Right lobe of liver (tissue), 6 donors: ENCODE measurements around the gene POR. TPM values are rescaled to one million over a fixed set of nuclear protein-coding genes. Genes with fewer than 3 reads are reported as not detected.

ENCODE experiments used
- ATAC-seq, 4 donors: fragments of 200-7000 bp; cut with Tn5 transposase; one replicate each; pipeline ENCODE4 v1.9.1; 2020; ENCODE audit warnings: mild to moderate bottlenecking in 4 of 4, moderate library complexity in 4 of 4
- DNase-seq, 3 donors: peaks; one replicate each; pipeline ENCODE4 v3.0.0-alpha.2; 2020
- H3K27ac ChIP-seq, 3 donors: fragments of 200-600 bp; one replicate each; pipeline ENCODE4 v1.8.0; 2022
- H3K27me3 ChIP-seq, 2 donors: fragments of 200-600 bp; one replicate each; pipeline ENCODE4 v1.8.0; 2022
- H3K36me3 ChIP-seq, 4 donors: fragments of 200-600 bp; sonication (generic) in 1 of 4; one replicate each; pipeline versions ENCODE4 v1.5.1 to v1.8.0; 2017 to 2022; ENCODE audit warnings: control low read depth in 1 of 4
- H3K4me1 ChIP-seq, 4 donors: fragments of 200-600 bp; sonication (generic) in 1 of 4; one replicate each; pipeline versions ENCODE4 v1.5.1 to v1.8.0; 2017 to 2022; ENCODE audit warnings: control low read depth in 1 of 4
- H3K4me3 ChIP-seq, 3 donors: fragments of 200-600 bp; one replicate each; pipeline ENCODE4 v1.8.0; 2022
- H3K9me3 ChIP-seq, 4 donors: fragments of 200-600 bp; sonication (generic) in 1 of 4; one replicate each; pipeline versions ENCODE4 v1.5.1 to v1.8.0; 2017 to 2022; ENCODE audit warnings: control low read depth in 1 of 4
- POLR2A ChIP-seq: fragments of 450-650 bp; IDR thresholded peaks from one replicate; pipeline ENCODE4 v1.6.1; 2017; ENCODE audit warnings: antibody characterized with exemption, mild to moderate bottlenecking
- WGBS: methylation state at CpG from one replicate; pipeline ENCODE4 v1.1.6; 2018; ENCODE audit warnings: low coverage, low lambda C conversion rate; ENCODE audit not compliant: insufficient coverage; ENCODE audit errors: missing lambda C conversion rate; 5-methylcytosine and 5-hydroxymethylcytosine counted together
- intact Hi-C, 2 donors: fragments of 100-400 bp; cut with DNase I; formaldehyde crosslinking; loops; one replicate each; pipeline versions ENCODE4 v1.11.2 to v1.14.1; 2022
- total RNA-seq, 6 experiments: library from RNA; depleted of rRNA in 2 of 6; stranded (reverse); fragments of >200 nt in 2 of 6; fragmentation: NEBNext Ultra II Directional in 3 of 6; extraction: Animal tissue kit (Norgen Biotek cat#: 25700) in 3 of 6; gene quantifications; one replicate each; pipeline versions ENCODE4 v1.1.0 to v1.2.4, GENCODE V29; 2016 to 2023
- TF ChIP-seq, protein P1 (sequence below), 4 donors: fragments of 200-600 bp in 3 of 4; fragments of 450-650 bp in 1 of 4; IDR thresholded peaks; one replicate each; pipeline versions ENCODE4 v1.5.1 to v1.8.0; 2016 to 2022; ENCODE audit warnings: antibody characterized with exemption in 4 of 4, mild to moderate bottlenecking in 2 of 4
- donor health status: DM: no; HTN: yes; CAD: no.
- donor health status: DM: no; HTN: no; CAD: no.
- donor health status: DM: no; HTN: no; CAD: no.
- donor health status: DM: no; HTN: yes; CAD: no.
- donor health status: DM: no; HTN: yes; CAD: no.

The POR gene
- total RNA-seq, 6 experiments from 2014 or later, result 370 to 1,042 (median 725) TPM

DNA sequence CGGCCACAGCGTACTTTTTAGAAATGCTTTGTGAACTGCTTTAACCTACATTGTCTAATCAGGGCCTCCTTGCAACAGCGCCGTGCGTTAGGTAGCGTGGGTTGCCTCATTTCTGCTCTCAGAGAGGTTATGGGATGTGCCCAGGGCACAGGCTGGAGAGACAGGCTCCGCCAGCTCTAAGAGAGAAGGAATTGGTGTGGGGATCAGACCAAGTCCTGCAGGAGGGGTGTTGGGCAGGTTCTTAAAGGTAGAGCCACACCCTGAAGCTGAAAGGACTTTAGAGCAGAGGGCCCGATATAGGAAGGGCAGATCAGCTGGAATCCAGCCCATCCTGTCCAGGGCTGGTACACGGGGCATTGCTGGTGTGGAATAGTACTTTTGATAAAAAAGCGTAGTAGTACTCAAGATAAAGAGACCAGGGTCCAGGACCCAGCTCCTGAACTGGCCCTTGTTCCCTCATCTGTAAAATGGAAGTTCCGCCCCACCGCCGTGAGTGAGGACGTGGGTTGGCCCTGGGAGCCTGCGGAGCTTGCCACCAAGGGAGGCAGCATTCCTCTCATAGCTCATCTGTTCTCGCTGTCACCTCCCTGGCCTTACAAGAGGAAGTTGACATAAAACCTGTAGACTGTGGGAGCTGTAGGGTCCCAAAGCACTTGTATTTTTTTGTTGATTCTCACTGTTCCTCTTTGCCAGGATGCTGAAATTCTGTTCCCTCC lies 42.2 kb downstream of the POR start:
- intact Hi-C loops, result no loop called here
- no peak for TF ChIP-seq POLR2A
- TF ChIP-seq, protein P1, sequence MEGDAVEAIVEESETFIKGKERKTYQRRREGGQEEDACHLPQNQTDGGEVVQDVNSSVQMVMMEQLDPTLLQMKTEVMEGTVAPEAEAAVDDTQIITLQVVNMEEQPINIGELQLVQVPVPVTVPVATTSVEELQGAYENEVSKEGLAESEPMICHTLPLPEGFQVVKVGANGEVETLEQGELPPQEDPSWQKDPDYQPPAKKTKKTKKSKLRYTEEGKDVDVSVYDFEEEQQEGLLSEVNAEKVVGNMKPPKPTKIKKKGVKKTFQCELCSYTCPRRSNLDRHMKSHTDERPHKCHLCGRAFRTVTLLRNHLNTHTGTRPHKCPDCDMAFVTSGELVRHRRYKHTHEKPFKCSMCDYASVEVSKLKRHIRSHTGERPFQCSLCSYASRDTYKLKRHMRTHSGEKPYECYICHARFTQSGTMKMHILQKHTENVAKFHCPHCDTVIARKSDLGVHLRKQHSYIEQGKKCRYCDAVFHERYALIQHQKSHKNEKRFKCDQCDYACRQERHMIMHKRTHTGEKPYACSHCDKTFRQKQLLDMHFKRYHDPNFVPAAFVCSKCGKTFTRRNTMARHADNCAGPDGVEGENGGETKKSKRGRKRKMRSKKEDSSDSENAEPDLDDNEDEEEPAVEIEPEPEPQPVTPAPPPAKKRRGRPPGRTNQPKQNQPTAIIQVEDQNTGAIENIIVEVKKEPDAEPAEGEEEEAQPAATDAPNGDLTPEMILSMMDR (IDR thresholded peaks at IDR 0.05), result no peak
- DNase-seq, result peak in 2 of 3 donors; percentile 8 to 54
- H3K27ac ChIP-seq, result peak overlapping the region in 2 of 3 donors; percentile 71 to 81
- WGBS, result 52% methylated on average over 8 of the region's 16 CpGs
- ATAC-seq, result peak; percentile 2 to 15 (median 4)
- no peaks in the 10 kb centered on the region for H3K9me3 ChIP-seq
- peaks cover 0 to 90% (median 40%) of the 10 kb centered on the region in 4 donors for H3K36me3 ChIP-seq
- peaks cover 0 to 80% (median 15%) of the 10 kb centered on the region in 4 donors for H3K4me1 ChIP-seq
- H3K27me3 ChIP-seq, result no peaks in the 10 kb centered on the region
- no peak overlapping the region for H3K4me3 ChIP-seq

DNA sequence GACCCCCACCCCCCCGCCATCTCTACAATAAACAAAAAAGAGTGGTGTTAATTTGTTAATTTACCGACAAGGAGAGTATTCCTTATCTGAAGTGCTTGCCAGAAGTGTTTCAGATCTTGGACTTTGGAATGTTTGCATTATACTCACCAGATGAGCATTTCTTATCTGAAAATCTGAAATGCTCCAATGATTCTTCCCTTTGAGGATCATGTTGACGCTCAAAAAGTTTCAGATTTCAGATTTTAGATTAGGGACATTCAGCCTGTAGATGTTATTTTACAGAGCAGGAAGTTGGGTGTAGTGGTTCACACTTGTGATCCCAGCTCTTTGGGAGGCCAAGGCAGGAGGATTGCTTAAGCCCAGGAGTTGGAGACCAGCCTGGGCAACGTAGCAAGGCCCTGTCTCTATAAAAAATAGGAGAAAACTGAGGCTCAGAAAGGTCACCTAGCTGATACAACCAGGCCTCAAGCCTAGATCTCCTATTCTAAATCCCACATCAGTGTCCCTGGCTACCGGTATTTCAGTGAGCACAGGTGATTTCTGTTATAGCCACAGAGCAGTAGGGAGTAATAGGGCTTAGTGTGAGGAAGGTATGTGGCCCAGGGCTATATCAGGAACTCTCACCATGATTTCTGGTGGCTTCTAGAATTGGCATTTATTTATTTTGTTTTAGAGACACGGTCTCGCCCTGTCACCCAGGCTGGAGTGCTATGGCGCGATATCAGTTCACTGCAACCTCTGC lies 44.0 kb downstream of the POR start:
- Histone ChIP-seq H3K27me3 (no peaks in the 10 kb centered on the region), H3K9me3 (no peaks in the 10 kb centered on the region), H3K4me1 (peaks cover 0 to 91% (median 23%) of the 10 kb centered on the region in 4 donors), H3K4me3 (no peak overlapping the region), H3K36me3 (peaks cover 0 to 94% (median 43%) of the 10 kb centered on the region in 4 donors), H3K27ac (peak overlapping the region; percentile 12 to 81 (median 71))
- TF ChIP-seq POLR2A, result no peak
- TF ChIP-seq, protein P1 (IDR thresholded peaks at IDR 0.05), result no peak
- DNase-seq (no peak), ATAC-seq (no peak)
- WGBS, result 49% methylated on average over 5 of the region's 9 CpGs
- intact Hi-C loops, result no loop called here

DNA sequence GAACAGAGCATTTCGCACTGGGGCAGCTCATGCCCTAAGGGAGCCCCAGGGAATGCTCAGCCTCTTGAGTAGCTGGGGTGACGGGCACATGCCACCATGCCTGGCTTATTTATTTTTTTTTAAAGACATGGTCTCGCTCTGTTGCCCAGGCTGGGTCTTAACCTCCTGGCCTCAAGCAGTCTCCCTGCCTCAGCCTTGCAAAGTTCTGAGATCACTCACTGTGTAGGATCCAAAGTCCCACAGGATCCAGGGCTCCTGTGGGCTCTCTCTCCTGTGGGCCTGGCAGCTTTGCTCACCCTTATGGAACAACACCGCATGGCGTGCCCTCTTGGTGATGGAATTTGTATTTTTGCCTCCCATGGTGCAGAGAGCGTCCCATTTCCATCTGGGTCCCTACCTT lies 45.4 kb downstream of the POR start:
- no peaks in the 10 kb centered on the region for H3K9me3 ChIP-seq
- no peak overlapping the region for H3K4me3 ChIP-seq
- H3K27me3 ChIP-seq, result no peaks in the 10 kb centered on the region
- TF ChIP-seq POLR2A, result no peak
- TF ChIP-seq, protein P1 (IDR thresholded peaks at IDR 0.05), result no peak
- peaks cover 0 to 91% (median 28%) of the 10 kb centered on the region in 4 donors for H3K4me1 ChIP-seq
- H3K27ac ChIP-seq, result peak overlapping the region in 1 of 3 donors; percentile 81
- no peak for ATAC-seq
- H3K36me3 ChIP-seq, result peaks cover 0 to 93% (median 37%) of the 10 kb centered on the region in 4 donors
- intact Hi-C loops, result no loop called here
- no peak for DNase-seq
- 97% methylated on average over 3 of the region's 6 CpGs for whole genome bisulfite sequencing

DNA sequence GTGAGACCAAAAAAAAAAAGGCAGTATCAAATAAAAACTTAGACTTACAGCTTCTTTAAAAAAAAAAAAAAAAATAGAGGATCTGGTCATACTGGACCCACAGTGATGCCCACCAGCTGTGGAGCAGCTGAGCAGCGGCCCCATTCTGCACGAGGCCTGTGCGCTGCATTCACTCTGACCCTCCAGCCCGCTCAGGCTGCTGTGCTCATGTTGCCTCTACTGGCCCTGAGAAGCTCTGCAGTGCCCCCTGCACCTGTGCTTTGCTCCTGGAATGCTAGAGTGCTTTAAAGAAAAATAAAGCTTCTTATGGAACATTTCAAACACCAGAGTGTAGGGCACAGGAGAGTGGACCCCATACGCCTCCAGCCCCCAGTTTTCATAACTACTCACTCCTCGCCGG lies 46.3 kb downstream of the POR start:
- ATAC-seq (no peak), DNase-seq (no peak)
- Histone ChIP-seq H3K27me3 (no peaks in the 10 kb centered on the region), H3K27ac (peak overlapping the region in 1 of 3 donors; percentile 79), H3K36me3 (peaks cover 0 to 93% (median 31%) of the 10 kb centered on the region in 4 donors), H3K9me3 (no peaks in the 10 kb centered on the region), H3K4me1 (peaks cover 0 to 91% (median 29%) of the 10 kb centered on the region in 4 donors), H3K4me3 (no peak overlapping the region)
- 85% methylated on average over 2 of the region's 7 CpGs for WGBS
- intact Hi-C loops, result no loop called here
- no peak for TF ChIP-seq POLR2A
- TF ChIP-seq, protein P1 (IDR thresholded peaks at IDR 0.05), result peak in 1 of 4 donors; percentile 11
